Memory B cell (primary cell): ENCODE data around the gene EGFL8.
A peak's percentile ranks its signal among the peaks of the same experiment; 100 is the strongest.

Source experiments
- ATAC-seq: fragments of 150-1000 bp; cut with Tn5 transposase; 2 replicates; pipeline ENCODE4 v1.10.0; 2021; ENCODE audit warnings: low read depth, mild to moderate bottlenecking, moderate library complexity
- DNase-seq, 2 donors: peaks; one replicate each; pipeline ENCODE4 v3.0.0; 2022; ENCODE audit warnings: low spot score in 2 of 2
- H3K27ac Mint-ChIP-seq: one replicate; pipeline ENCODE4 v1.8.0; 2022; ENCODE audit warnings: mild to moderate bottlenecking, moderate library complexity, mixed read lengths
- H3K27me3 Mint-ChIP-seq: one replicate; pipeline ENCODE4 v1.8.0; 2022; ENCODE audit warnings: mixed read lengths
- H3K36me3 Mint-ChIP-seq: one replicate; pipeline ENCODE4 v1.8.0; 2022; ENCODE audit warnings: mild to moderate bottlenecking, mixed read lengths
- H3K4me1 Mint-ChIP-seq: one replicate; pipeline ENCODE4 v1.8.0; 2022; ENCODE audit warnings: mixed read lengths
- H3K4me3 Mint-ChIP-seq: one replicate; pipeline ENCODE4 v1.8.0; 2022; ENCODE audit warnings: mild to moderate bottlenecking, moderate library complexity, mixed read lengths
- H3K9me3 Mint-ChIP-seq: one replicate; pipeline ENCODE4 v1.8.0; 2022; ENCODE audit warnings: mixed read lengths

The EGFL8 gene

GRCh38 chr6:32168350-32168749 is 4.0 kb downstream of the EGFL8 start:
- no peaks in the 10 kb centered on the region for H3K27me3 Mint-ChIP-seq
- ATAC-seq = no peak
- H3K36me3 Mint-ChIP-seq = peaks cover 26% of the 10 kb centered on the region
- peaks cover 18% of the 10 kb centered on the region for H3K4me1 Mint-ChIP-seq
- H3K4me3 Mint-ChIP-seq = no peak overlapping the region
- no peaks in the 10 kb centered on the region for H3K9me3 Mint-ChIP-seq
- no peak for DNase-seq
- H3K27ac Mint-ChIP-seq = no peak overlapping the region

- DNase-seq = no peak
- peaks cover 26% of the 10 kb centered on the region for H3K36me3 Mint-ChIP-seq
- no peaks in the 10 kb centered on the region for H3K27me3 Mint-ChIP-seq
- no peak overlapping the region for H3K27ac Mint-ChIP-seq
- peaks cover 24% of the 10 kb centered on the region for H3K4me1 Mint-ChIP-seq
- ATAC-seq = no peak
- no peaks in the 10 kb centered on the region for H3K9me3 Mint-ChIP-seq
- no peak overlapping the region for H3K4me3 Mint-ChIP-seq
Observed at GRCh38 chr6:32168807-32169591, 4.6 kb downstream of the EGFL8 start.

GRCh38 chr6:32170294-32170693 is 5.9 kb downstream of the EGFL8 start:
- Mint-ChIP-seq H3K27me3 (no peaks in the 10 kb centered on the region), H3K4me3 (no peak overlapping the region), H3K27ac (no peak overlapping the region), H3K36me3 (peaks cover 28% of the 10 kb centered on the region), H3K9me3 (no peaks in the 10 kb centered on the region), H3K4me1 (peaks cover 33% of the 10 kb centered on the region)
- DNase-seq (no peak), ATAC-seq (no peak)

GRCh38 chr6:32171234-32171633 is 6.8 kb downstream of the EGFL8 start:
- Mint-ChIP-seq H3K27me3 (no peaks in the 10 kb centered on the region), H3K27ac (no peak overlapping the region), H3K4me3 (no peak overlapping the region), H3K4me1 (peaks cover 37% of the 10 kb centered on the region), H3K36me3 (peaks cover 26% of the 10 kb centered on the region), H3K9me3 (no peaks in the 10 kb centered on the region)
- ATAC-seq (no peak), DNase-seq (no peak)

GRCh38 chr6:32173051-32173727 is 8.8 kb downstream of the EGFL8 start:
- Mint-ChIP-seq H3K4me3 (no peak overlapping the region), H3K27ac (peak overlapping the region; percentile 19)

GRCh38 chr6:32174416-32174815 is 10.0 kb downstream of the EGFL8 start:
- Mint-ChIP-seq H3K4me3 (peak overlapping the region; percentile 47), H3K36me3 (peaks cover 25% of the 10 kb centered on the region), H3K4me1 (peaks cover 56% of the 10 kb centered on the region), H3K9me3 (peaks cover 1% of the 10 kb centered on the region), H3K27ac (peak overlapping the region; percentile 19), H3K27me3 (no peaks in the 10 kb centered on the region)
- DNase-seq (no peak), ATAC-seq (no peak)

More at GRCh38 chr6:32173051-32173727, 8.8 kb downstream of the EGFL8 start:
- Mint-ChIP-seq H3K4me1 (peaks cover 52% of the 10 kb centered on the region), H3K36me3 (peaks cover 26% of the 10 kb centered on the region), H3K27me3 (no peaks in the 10 kb centered on the region), H3K9me3 (peaks cover 1% of the 10 kb centered on the region)
- ATAC-seq = no peak
- no peak for DNase-seq

GRCh38 chr6:32175322-32175710 is 10.9 kb downstream of the EGFL8 start:
- H3K4me3 Mint-ChIP-seq = peak overlapping the region; percentile 89
- ATAC-seq = no peak

GRCh38 chr6:32175711-32176475 is 11.5 kb downstream of the EGFL8 start, which contains the start of gene AGPAT1:
Gene AGPAT1 (minus strand): TSS chr6:32176084. CDS start chr6:32171496, 4,588 bp downstream.
- peak within 1 kb of the TSS; percentile 89 for H3K4me3 Mint-ChIP-seq
- H3K4me1 Mint-ChIP-seq = peaks cover 63% of the 10 kb centered on the region
- peak; percentile 91 to 94 for DNase-seq

More at GRCh38 chr6:32175322-32175710, 10.9 kb downstream of the EGFL8 start:
- H3K36me3 Mint-ChIP-seq = peaks cover 19% of the 10 kb centered on the region
- peak overlapping the region; percentile 93 for H3K27ac Mint-ChIP-seq
- peaks cover 58% of the 10 kb centered on the region for H3K4me1 Mint-ChIP-seq
- no peak for DNase-seq
- H3K27me3 Mint-ChIP-seq = no peaks in the 10 kb centered on the region
- H3K9me3 Mint-ChIP-seq = peaks cover 1% of the 10 kb centered on the region

GRCh38 chr6:32176476-32177182 is 12.2 kb downstream of the EGFL8 start:
- peaks cover 16% of the 10 kb centered on the region for H3K36me3 Mint-ChIP-seq
- H3K4me1 Mint-ChIP-seq = peaks cover 62% of the 10 kb centered on the region
- no peaks in the 10 kb centered on the region for H3K27me3 Mint-ChIP-seq
- peaks cover 1% of the 10 kb centered on the region for H3K9me3 Mint-ChIP-seq
- DNase-seq (no peak), ATAC-seq (no peak)
- peak overlapping the region; percentile 89 for H3K4me3 Mint-ChIP-seq
- peak overlapping the region; percentile 93 for H3K27ac Mint-ChIP-seq

More at GRCh38 chr6:32175711-32176475, 11.5 kb downstream of the EGFL8 start, which contains the start of gene AGPAT1:
- Mint-ChIP-seq H3K27ac (peak within 1 kb of the TSS; percentile 93), H3K36me3 (peaks cover 18% of the 10 kb centered on the region), H3K27me3 (no peaks in the 10 kb centered on the region), H3K9me3 (peaks cover 1% of the 10 kb centered on the region)
- ATAC-seq = peak; percentile 56

- ATAC-seq = no peak
- Mint-ChIP-seq H3K27me3 (no peaks in the 10 kb centered on the region), H3K36me3 (peaks cover 16% of the 10 kb centered on the region), H3K27ac (peak overlapping the region; percentile 93), H3K9me3 (peaks cover 1% of the 10 kb centered on the region), H3K4me1 (peaks cover 62% of the 10 kb centered on the region), H3K4me3 (peak overlapping the region; percentile 89)
- peak in 1 of 2 donors; percentile 27 for DNase-seq
Observed at GRCh38 chr6:32177183-32177787, 12.9 kb downstream of the EGFL8 start.

GRCh38 chr6:32177788-32178546 is 13.6 kb downstream of the EGFL8 start, which contains the start of gene RNF5:
Gene RNF5 (plus strand): TSS chr6:32178405. CDS start chr6:32178512, 107 bp downstream.
- Mint-ChIP-seq H3K9me3 (peaks cover 1% of the 10 kb centered on the region), H3K27me3 (no peaks in the 10 kb centered on the region), H3K36me3 (peaks cover 16% of the 10 kb centered on the region), H3K4me1 (peaks cover 57% of the 10 kb centered on the region), H3K4me3 (peak within 1 kb of the TSS; percentile 89), H3K27ac (peak within 1 kb of the TSS; percentile 93)
- ATAC-seq (peak; percentile 80), DNase-seq (peak; percentile 71 to 92)
